Measurements from ENCODE around the gene CTNND2. TPM values are rescaled to one million over a fixed set of nuclear protein-coding genes. Genes with fewer than 3 reads are reported as not detected.

CTNND2 gene
- total RNA-seq, 2 donors from 2014 or later, result not detected

DNA sequence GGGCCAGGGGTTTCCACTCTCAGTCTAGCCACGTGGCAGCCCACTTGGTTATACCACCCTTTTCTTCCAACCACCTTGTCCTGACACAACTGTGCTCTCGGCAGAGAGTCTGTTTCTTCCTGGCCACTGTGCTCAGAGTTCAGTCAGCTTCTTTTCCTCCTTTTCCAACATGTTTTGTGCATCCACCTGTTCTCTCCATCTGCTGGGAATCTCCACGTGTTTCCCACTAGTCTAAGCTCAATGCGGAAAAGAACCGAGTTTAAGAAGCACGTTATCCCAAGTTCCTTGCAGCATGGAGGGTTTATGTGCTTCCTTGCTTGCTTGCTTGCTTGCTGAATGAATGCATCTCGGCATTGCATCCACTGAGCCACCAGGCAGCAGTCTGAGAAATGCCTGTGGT lies 599.6 kb downstream of the CTNND2 start:
- Histone ChIP-seq H3K4me1 (ENCODE audit: control insufficient read depth in 1 of 2, low read depth in 2 of 2) (no peaks in the 10 kb centered on the region), H3K9me3 (no peaks in the 10 kb centered on the region), H3K27me3 (replicated peaks; ENCODE audit: insufficient read depth) (no peaks in the 10 kb centered on the region), H3K36me3 (no peaks in the 10 kb centered on the region), H3K4me3 (no peak overlapping the region), H3K27ac (no peak overlapping the region)
- DNase-seq (ENCODE audit: low spot score), result no peak
- TF ChIP-seq CTCF (IDR thresholded peaks at IDR 0.05), result no peak
- ATAC-seq (ENCODE audit: insufficient number of reproducible peaks, low FRiP score, low read depth), result no peak

DNA sequence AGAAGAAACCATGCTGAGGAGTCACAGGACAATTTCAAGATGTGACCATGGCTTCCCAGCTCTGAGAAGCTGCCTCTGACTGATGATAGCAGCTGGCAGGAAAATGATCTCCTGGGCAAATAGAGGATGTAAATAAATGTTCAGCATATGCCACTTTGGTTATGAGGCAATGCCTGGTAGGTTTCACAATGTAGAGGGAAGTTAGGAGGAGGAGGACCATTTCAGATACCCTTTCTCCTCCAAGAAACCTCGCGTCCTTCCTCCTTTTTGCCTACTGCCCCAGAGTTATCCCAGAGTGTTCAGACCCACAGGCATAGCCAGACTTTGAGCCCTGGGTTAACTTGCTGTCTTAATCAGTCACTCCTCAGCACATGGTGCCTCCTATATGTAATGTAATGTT lies 601.6 kb downstream of the CTNND2 start:
- DNase-seq (ENCODE audit: low spot score) (no peak), ATAC-seq (ENCODE audit: insufficient number of reproducible peaks, low FRiP score, low read depth) (no peak)
- Histone ChIP-seq H3K9me3 (no peaks in the 10 kb centered on the region), H3K27me3 (replicated peaks; ENCODE audit: insufficient read depth) (no peaks in the 10 kb centered on the region), H3K27ac (no peak overlapping the region), H3K36me3 (no peaks in the 10 kb centered on the region), H3K4me3 (no peak overlapping the region), H3K4me1 (ENCODE audit: control insufficient read depth in 1 of 2, low read depth in 2 of 2) (no peaks in the 10 kb centered on the region)
- TF ChIP-seq CTCF (IDR thresholded peaks at IDR 0.05), result no peak

DNA sequence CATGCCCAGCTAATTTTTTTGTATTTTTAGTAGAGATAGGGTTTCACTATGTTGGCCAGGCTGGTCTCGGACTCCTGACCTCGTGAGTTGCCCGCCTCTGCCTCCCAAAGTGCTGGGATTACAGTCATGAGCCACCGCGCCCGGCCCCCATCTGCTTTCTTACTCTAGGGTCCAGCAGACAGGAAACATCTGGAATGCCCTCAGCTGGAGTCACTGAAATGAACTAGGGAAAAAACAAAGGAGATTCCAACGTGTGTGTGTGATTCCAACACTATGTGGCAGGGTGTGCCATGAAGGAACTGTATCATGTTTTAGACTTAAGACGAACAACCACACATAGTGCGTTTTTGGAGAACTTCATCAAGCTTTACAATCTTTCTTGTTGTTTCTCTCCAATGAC lies 603.1 kb downstream of the CTNND2 start:
- H3K4me1 ChIP-seq (ENCODE audit: control insufficient read depth in 1 of 2, low read depth in 2 of 2), result no peaks in the 10 kb centered on the region
- TF ChIP-seq CTCF (IDR thresholded peaks at IDR 0.05), result no peak
- H3K27ac ChIP-seq, result no peak overlapping the region
- DNase-seq (ENCODE audit: low spot score) (no peak), ATAC-seq (ENCODE audit: insufficient number of reproducible peaks, low FRiP score, low read depth) (no peak)
- H3K27me3 ChIP-seq (replicated peaks; ENCODE audit: insufficient read depth), result no peaks in the 10 kb centered on the region
- H3K4me3 ChIP-seq, result no peak overlapping the region
- no peaks in the 10 kb centered on the region for H3K36me3 ChIP-seq
- H3K9me3 ChIP-seq, result no peaks in the 10 kb centered on the region

DNA sequence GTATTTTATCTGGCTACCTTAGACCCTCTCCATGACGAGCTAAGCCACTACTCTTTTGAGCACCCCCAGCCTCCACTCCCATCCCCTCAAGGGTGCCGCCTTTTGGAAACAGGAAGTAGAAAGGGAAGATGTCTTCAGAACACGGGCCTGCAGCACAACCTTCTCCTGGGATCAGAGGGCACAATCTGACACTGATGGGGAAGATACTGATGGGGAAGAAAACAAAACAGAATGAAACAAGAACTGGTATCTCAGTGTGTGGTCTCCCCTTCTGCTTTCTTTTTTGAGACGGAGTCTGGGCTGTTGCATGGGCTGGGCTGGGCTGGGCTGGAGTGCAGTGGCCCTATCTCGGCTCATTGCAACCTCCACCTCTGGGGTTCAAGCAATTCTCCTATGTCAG lies 603.5 kb downstream of the CTNND2 start:
- Histone ChIP-seq H3K4me1 (ENCODE audit: control insufficient read depth in 1 of 2, low read depth in 2 of 2) (no peaks in the 10 kb centered on the region), H3K36me3 (no peaks in the 10 kb centered on the region), H3K27ac (no peak overlapping the region), H3K4me3 (no peak overlapping the region), H3K9me3 (no peaks in the 10 kb centered on the region), H3K27me3 (replicated peaks; ENCODE audit: insufficient read depth) (no peaks in the 10 kb centered on the region)
- TF ChIP-seq CTCF (IDR thresholded peaks at IDR 0.05), result no peak
- no peak for DNase-seq (ENCODE audit: low spot score)
- no peak for ATAC-seq (ENCODE audit: insufficient number of reproducible peaks, low FRiP score, low read depth)

DNA sequence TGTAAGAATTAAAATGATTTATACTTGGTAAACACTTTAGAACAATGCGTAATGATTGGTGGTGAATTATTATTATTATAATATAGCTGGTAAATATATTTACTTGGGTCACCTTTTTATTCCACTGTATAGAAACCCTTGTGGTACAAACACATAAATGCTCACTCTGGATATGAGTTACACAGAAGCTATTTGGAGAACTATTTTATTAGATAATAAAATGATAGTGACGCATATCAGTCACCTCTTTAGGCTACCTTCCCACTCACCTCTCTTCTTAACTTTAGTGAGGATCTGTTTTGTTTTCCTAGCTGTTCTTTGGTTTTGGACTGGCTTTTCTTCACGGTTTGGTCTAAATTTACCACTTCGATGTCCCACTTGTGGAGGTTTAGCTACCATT lies 605.4 kb downstream of the CTNND2 start:
- no peaks in the 10 kb centered on the region for H3K36me3 ChIP-seq
- TF ChIP-seq CTCF (IDR thresholded peaks at IDR 0.05), result no peak
- ATAC-seq (ENCODE audit: insufficient number of reproducible peaks, low FRiP score, low read depth), result no peak

More for the DNA sequence above, 605.4 kb downstream of the CTNND2 start:
- Histone ChIP-seq H3K4me1 (ENCODE audit: control insufficient read depth in 1 of 2, low read depth in 2 of 2) (no peaks in the 10 kb centered on the region), H3K27me3 (replicated peaks; ENCODE audit: insufficient read depth) (no peaks in the 10 kb centered on the region), H3K4me3 (no peak overlapping the region), H3K9me3 (no peaks in the 10 kb centered on the region), H3K27ac (no peak overlapping the region)
- DNase-seq (ENCODE audit: low spot score), result no peak

Measured in thoracic aorta (tissue), 2 donors.